ENCODE results near the gene TRHDE. TPM values are rescaled to one million over a fixed set of nuclear protein-coding genes. Genes with fewer than 3 reads are reported as not detected.

TRHDE gene
- total RNA-seq, 1 donor from 2014 or later: 0.51 TPM

DNA sequence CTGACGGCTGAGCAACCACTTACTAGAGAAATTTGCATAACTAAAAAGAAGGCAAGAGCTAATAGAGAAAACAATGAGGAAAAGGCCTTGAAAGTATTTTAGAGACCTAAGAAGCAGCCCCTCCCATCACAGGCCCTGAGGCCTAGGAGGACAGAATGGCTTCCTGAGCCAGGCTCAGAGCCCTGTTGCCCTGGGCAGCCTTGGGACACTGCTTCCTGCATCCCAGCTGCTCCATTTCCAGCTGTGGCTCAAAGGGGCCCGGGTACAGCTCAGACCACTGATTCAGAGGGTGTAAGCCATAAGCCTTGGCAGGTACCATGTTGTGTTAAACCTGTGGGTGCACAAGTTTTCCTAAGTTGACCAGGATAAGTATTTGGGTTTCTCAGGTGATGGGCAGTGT is 181.4 kb downstream of the TRHDE start:
- no peak overlapping the region for H3K27ac Mint-ChIP-seq (ENCODE audit: unreplicated experiment)
- no peak for TF ChIP-seq CTCF (conservative IDR thresholded peaks at IDR 0.05)
- H3K36me3 Mint-ChIP-seq (ENCODE audit: low read depth): peaks cover 9% of the 10 kb centered on the region
- H3K4me1 Mint-ChIP-seq: peaks cover 15% of the 10 kb centered on the region
- H3K4me3 Mint-ChIP-seq: no peak overlapping the region
- H3K9me3 Mint-ChIP-seq: peaks cover 11% of the 10 kb centered on the region
- no peak for DNase-seq (ENCODE audit: low read depth, low spot score)
- H3K27me3 Mint-ChIP-seq (ENCODE audit: low read depth): no peaks in the 10 kb centered on the region

GRCh38 chr12:72464471-72464870 is 192.3 kb downstream of the TRHDE start:
- DNase-seq (ENCODE audit: low read depth, low spot score): no peak
- TF ChIP-seq CTCF (conservative IDR thresholded peaks at IDR 0.05): no peak
- Mint-ChIP-seq H3K36me3 (ENCODE audit: low read depth) (no peaks in the 10 kb centered on the region), H3K4me3 (no peak overlapping the region), H3K27ac (ENCODE audit: unreplicated experiment) (no peak overlapping the region), H3K4me1 (no peaks in the 10 kb centered on the region), H3K27me3 (ENCODE audit: low read depth) (no peaks in the 10 kb centered on the region), H3K9me3 (no peaks in the 10 kb centered on the region)

DNA sequence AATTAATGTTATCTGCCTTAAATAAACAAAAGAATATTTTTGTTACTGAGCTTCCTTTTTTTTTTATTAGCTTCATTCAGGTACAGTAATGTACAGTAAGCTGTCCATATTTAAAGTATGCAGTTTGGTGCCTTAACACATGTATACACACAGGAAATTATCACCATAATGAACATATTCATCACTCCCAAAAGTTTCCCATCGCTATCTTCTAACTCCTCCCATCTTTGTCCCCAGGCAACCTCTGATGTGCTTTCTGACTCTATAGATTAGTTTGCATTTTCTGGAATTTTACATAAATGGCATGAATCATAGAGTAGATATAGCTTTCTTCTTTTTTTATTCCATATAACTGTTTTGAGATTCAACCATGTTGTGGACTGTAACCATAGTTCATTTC is 193.0 kb downstream of the TRHDE start:
- TF ChIP-seq CTCF (conservative IDR thresholded peaks at IDR 0.05): no peak
- no peaks in the 10 kb centered on the region for H3K9me3 Mint-ChIP-seq
- no peaks in the 10 kb centered on the region for H3K27me3 Mint-ChIP-seq (ENCODE audit: low read depth)
- H3K27ac Mint-ChIP-seq (ENCODE audit: unreplicated experiment): no peak overlapping the region
- H3K36me3 Mint-ChIP-seq (ENCODE audit: low read depth): no peaks in the 10 kb centered on the region
- no peak for DNase-seq (ENCODE audit: low read depth, low spot score)
- no peaks in the 10 kb centered on the region for H3K4me1 Mint-ChIP-seq
- H3K4me3 Mint-ChIP-seq: no peak overlapping the region

GRCh38 chr12:72465940-72466630 is 193.9 kb downstream of the TRHDE start:
- Mint-ChIP-seq H3K4me1 (no peaks in the 10 kb centered on the region), H3K27me3 (ENCODE audit: low read depth) (no peaks in the 10 kb centered on the region), H3K4me3 (no peak overlapping the region), H3K27ac (ENCODE audit: unreplicated experiment) (no peak overlapping the region), H3K36me3 (ENCODE audit: low read depth) (no peaks in the 10 kb centered on the region), H3K9me3 (no peaks in the 10 kb centered on the region)
- no peak for TF ChIP-seq CTCF (conservative IDR thresholded peaks at IDR 0.05)
- no peak for DNase-seq (ENCODE audit: low read depth, low spot score)

- H3K4me1 Mint-ChIP-seq: no peaks in the 10 kb centered on the region
- no peaks in the 10 kb centered on the region for H3K9me3 Mint-ChIP-seq
- no peak for DNase-seq (ENCODE audit: low read depth, low spot score)
- no peaks in the 10 kb centered on the region for H3K36me3 Mint-ChIP-seq (ENCODE audit: low read depth)
- H3K27me3 Mint-ChIP-seq (ENCODE audit: low read depth): no peaks in the 10 kb centered on the region
- TF ChIP-seq CTCF (conservative IDR thresholded peaks at IDR 0.05): no peak
- H3K27ac Mint-ChIP-seq (ENCODE audit: unreplicated experiment): no peak overlapping the region
- H3K4me3 Mint-ChIP-seq: no peak overlapping the region
Measured at GRCh38 chr12:72467985-72468384, 195.8 kb downstream of the TRHDE start.

Data from neural crest cell (in vitro differentiated cells).